ENCODE results near the gene TIMP3.

- TF ChIP-seq CREB5 (CRISPR knock-in tag; IDR thresholded peaks at IDR 0.05; ENCODE audit: low read depth) (no peak), ZNF8 (CRISPR knock-in tag; IDR thresholded peaks at IDR 0.05) (no peak), GLIS3 (CRISPR knock-in tag; IDR thresholded peaks at IDR 0.05) (no peak), BACH2 (CRISPR knock-in tag; IDR thresholded peaks at IDR 0.05; ENCODE audit: borderline replicate concordance) (no peak), CSDC2 (CRISPR knock-in tag; IDR thresholded peaks at IDR 0.05) (no peak), ZNF70 (CRISPR knock-in tag; IDR thresholded peaks at IDR 0.05) (no peak), POU6F1 (CRISPR knock-in tag; IDR thresholded peaks at IDR 0.05; ENCODE audit: borderline replicate concordance, low read depth) (no peak), PATZ1 (CRISPR knock-in tag; IDR thresholded peaks at IDR 0.05; ENCODE audit: borderline replicate concordance) (no peak), RARB (CRISPR knock-in tag; IDR thresholded peaks at IDR 0.05) (no peak)
These were observed 72.9 kb downstream of the TIMP3 start for GRCh38 chr22:32874385-32874784.

Data from SK-N-SH treated with all-trans-retinoic acid at 6 μM for 48 hours (cell line).